Left colon (tissue), 2 donors: ENCODE measurements around the gene UQCR10. TPM values are rescaled to one million over a fixed set of nuclear protein-coding genes. Genes with fewer than 3 reads are reported as not detected.

ENCODE experiments used
- ATAC-seq: fragments of 200-7000 bp; cut with Tn5 transposase; one replicate; pipeline ENCODE4 v1.9.1; 2020; ENCODE audit warnings: mild to moderate bottlenecking, moderate library complexity
- DNase-seq, 2 donors: peaks; one replicate each; pipeline ENCODE4 v3.0.0-alpha.2; 2020
- intact Hi-C, 2 donors: fragments of 100-400 bp; cut with DNase I in 1 of 2; cut with micrococcal nuclease in 1 of 2; formaldehyde crosslinking; loops; one replicate each; pipeline versions ENCODE4 v1.11.2 to v1.14.0; 2022; cut with DNase I, micrococcal nuclease
- total RNA-seq, 2 donors: library from RNA; stranded (reverse); fragmentation: NEBNext Ultra II Directional; extraction: Animal tissue kit (Norgen Biotek cat#: 25700); gene quantifications; one replicate each; pipeline ENCODE4 v1.2.1, GENCODE V29; 2021
- donor health status: DM: no; HTN: no; CAD: no.
- donor health status: DM: yes; HTN: yes; CAD: no.

Gene UQCR10
- total RNA-seq, 2 donors from 2014 or later = 157 to 198 TPM

DNA sequence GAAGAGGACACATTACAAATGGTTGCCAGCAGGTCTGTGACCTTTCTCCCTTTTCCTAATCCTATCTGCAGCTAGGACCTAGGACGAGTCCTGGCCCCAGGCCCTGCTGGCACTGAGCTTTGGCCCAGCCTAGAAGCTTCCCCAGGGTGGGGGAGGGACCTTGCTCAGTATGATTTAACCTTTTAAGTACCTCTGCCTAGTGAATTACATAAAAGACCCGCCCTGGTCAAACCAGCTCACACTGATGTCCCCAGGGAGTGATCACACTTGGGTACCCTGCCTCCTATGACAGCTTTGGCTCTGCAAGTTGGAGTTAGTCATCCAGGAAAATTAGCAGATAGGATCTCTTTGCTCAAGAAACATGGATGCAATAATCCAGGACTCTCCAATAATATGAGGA is 49.0 kb downstream of the UQCR10 start:
- intact Hi-C loops = no loop called here
- DNase-seq (peak in 1 of 2 donors; percentile 23), ATAC-seq (no peak)

DNA sequence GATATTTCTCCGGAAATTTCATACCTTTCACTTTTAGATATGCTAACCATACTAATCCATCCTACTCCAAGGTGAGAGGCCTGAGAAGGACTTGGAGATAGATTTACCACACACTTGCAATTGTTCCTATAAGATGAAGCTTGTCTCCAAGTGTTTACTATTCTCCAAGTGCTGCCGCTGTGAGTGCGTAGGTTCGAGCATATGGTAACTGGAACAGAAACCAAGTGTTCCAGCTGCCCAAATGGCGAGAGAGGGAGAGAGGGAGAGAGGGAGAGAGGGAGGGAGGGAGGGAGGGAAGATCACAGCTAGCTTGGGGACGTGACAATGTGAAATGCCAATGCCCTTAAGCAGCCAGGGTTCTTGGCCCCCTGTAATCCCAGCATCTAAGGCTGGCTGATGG is 49.4 kb downstream of the UQCR10 start:
- ATAC-seq (no peak), DNase-seq (no peak)

DNA sequence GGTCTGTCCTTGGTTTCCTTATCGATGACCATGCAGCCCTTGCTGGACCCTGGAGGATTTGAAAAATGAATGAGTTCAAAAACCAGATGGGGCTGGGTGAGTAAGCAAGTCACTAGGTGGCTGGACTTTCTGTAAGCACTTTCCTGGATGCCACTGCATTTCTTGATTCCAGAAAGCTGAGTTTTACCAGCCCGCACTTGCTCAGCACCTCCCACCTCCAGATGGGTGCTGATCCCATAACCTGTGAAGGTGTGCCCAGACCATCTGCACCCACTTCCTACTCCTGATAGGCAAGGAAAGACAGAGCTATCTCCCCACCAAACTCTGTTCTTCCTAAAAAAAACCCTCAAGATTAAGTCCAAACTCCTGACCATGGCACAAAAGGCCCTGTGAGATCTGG is 49.8 kb downstream of the UQCR10 start:
- intact Hi-C loops = no loop called here
- DNase-seq (no peak), ATAC-seq (no peak)

More for the DNA sequence above, 49.4 kb downstream of the UQCR10 start:
- intact Hi-C loops = no loop called here

DNA sequence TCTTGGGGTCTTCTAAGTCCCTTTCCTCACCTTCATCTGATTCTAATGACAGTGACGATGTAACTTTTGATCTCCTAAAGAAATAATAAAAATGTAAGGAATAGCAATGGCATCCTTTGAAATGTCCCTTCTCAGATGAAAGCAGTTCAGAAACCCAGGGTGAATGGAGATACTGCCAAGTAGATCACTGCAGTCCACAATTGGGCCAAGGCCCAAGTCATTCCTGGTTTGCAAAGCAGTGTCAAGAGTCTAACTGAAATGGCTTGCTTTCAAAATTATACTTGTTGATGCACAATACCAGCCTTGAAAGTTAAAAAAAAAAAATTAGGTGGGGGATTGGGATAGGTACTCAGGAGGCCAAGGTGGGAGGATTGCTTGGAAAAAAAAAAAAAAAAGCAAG is 50.6 kb downstream of the UQCR10 start:
- DNase-seq (no peak), ATAC-seq (no peak)
- intact Hi-C loops = no loop called here

DNA sequence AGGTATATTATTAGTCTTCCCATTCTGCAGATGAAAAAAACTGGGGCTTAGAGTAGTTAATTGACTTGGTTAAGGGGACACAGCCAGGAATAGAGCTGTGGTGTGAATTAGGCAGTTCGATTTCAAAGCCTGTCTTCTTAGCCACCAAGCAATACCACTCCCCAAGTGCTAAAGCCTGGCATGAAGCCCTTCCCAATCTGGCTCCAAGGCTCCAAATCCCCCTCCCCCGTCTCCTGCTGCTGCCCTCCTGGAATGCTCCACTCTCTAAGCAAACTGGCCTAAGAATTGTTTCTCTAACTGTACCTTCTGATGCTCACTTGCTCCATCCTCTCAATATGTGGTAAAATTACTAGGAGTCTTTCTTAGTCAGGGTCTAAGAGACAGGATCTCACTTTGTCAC is 52.3 kb downstream of the UQCR10 start:
- no peak for DNase-seq
- ATAC-seq = no peak
- intact Hi-C loops = no loop called here

Other genes starting within 250 kb of the UQCR10 start
- gene THOC5, start 213.6 kb upstream of the UQCR10 start, total RNA-seq = 10 to 100 TPM; 20.8 to 21.1 TPM
- 10 to 100 TPM; 50.2 to 60.1 TPM for gene NIPSNAP1, start 186.3 kb upstream of the UQCR10 start, total RNA-seq
- gene NF2, start 163.7 kb upstream of the UQCR10 start, total RNA-seq = 10 to 100 TPM; 38.2 to 41.5 TPM
- gene CABP7, start 47.4 kb upstream of the UQCR10 start, total RNA-seq = under 1 TPM in 1 of 2 donors, not detected in 1; 0.12 TPM
- 10 to 100 TPM; 12.7 TPM for gene ZMAT5, start 362 bp upstream of the UQCR10 start, total RNA-seq
- gene ASCC2, start 70.9 kb downstream of the UQCR10 start, total RNA-seq = 10 to 100 TPM; 63.0 to 71.3 TPM
- 10 to 100 TPM; 43.8 to 44.6 TPM for gene MTMR3, start 115.8 kb downstream of the UQCR10 start, total RNA-seq